SK-N-SH (cell line): ENCODE data around the gene MID2. TPM values are rescaled to one million over a fixed set of nuclear protein-coding genes. Genes with fewer than 3 reads are reported as not detected.

Experiments
- CTCF ChIA-PET: fragments of 300-600, 350-600 bp; formaldehyde crosslinking; extraction: SDS; loops from one replicate; lab custom pipeline; 2021; lab: Yijun Ruan, JAX
- POLR2A ChIA-PET: fragments of 350-600 bp; sonication (Branson Sonifier 250); formaldehyde crosslinking; extraction: SDS; loops from one replicate; lab custom pipeline; 2020; ENCODE audit warnings: antibody characterized with exemption, inconsistent platforms; lab: Yijun Ruan, JAX
- DNase-seq: peaks from one replicate; pipeline ENCODE4 v3.0.0; 2012
- H2AFZ ChIP-seq: fragments of 200-600 bp; sonication (generic); 2 replicates; pipeline ENCODE4 v1.8.1; 2016; ENCODE audit warnings: antibody characterized with exemption, mild to moderate bottlenecking, low read depth
- H3F3A ChIP-seq: fragments of 200-600 bp; sonication (generic); replicated peaks from 2 replicates; pipeline ENCODE3; 2016; ENCODE audit warnings: antibody characterized with exemption, mild to moderate bottlenecking; ENCODE audit not compliant: insufficient read depth
- H3K27ac ChIP-seq, 2 experiments: fragments of 200-500 bp in 1 of 2; fragments of 200-600 bp in 1 of 2; sonication (Bioruptor generic) in 1 of 2; sonication (generic), shearing (Covaris generic) in 1 of 2; 2 replicates each; pipeline versions ENCODE4 v1.5.1 to v1.6.1; 2014 to 2016; ENCODE audit warnings: low read depth in 2 of 2, inconsistent platforms in 1 of 2, low read length in 1 of 2, mild to moderate bottlenecking in 1 of 2, mixed read lengths in 1 of 2
- H3K27me3 ChIP-seq: fragments of 200-600 bp; sonication (generic), shearing (Covaris generic); 2 replicates; pipeline ENCODE4 v1.6.1; 2016; ENCODE audit warnings: mixed run types; ENCODE audit not compliant: insufficient read depth
- H3K36me3 ChIP-seq, 2 experiments: fragments of 200-500 bp in 1 of 2; fragments of 200-600 bp in 1 of 2; sonication (Bioruptor generic) in 1 of 2; sonication (generic) in 1 of 2; replicated peaks in 1 of 2; 2 replicates each; pipeline versions ENCODE3 to v1.5.1; 2014 to 2016; ENCODE audit warnings: low read length in 1 of 2, mild to moderate bottlenecking in 1 of 2; ENCODE audit not compliant: insufficient read depth in 2 of 2, control insufficient read depth in 1 of 2
- H3K4me1 ChIP-seq, 2 experiments: fragments of 200-500 bp in 1 of 2; fragments of 200-600 bp in 1 of 2; sonication (Bioruptor generic) in 1 of 2; sonication (generic), shearing (Covaris generic) in 1 of 2; 2 replicates each; pipeline versions ENCODE4 v1.5.1 to v1.6.1; 2014 to 2016; ENCODE audit warnings: low read depth in 1 of 2, low read length in 1 of 2, mixed run types in 1 of 2; ENCODE audit not compliant: insufficient read depth in 2 of 2, control insufficient read depth in 1 of 2
- H3K4me2 ChIP-seq: fragments of 200-600 bp; sonication (generic), shearing (Covaris generic); 2 replicates; pipeline ENCODE4 v1.6.1; 2017; ENCODE audit warnings: mixed run types
- H3K4me3 ChIP-seq, 2 experiments: fragments of 200-500 bp in 1 of 2; fragments of 200-600 bp in 1 of 2; sonication (Bioruptor generic) in 1 of 2; sonication (generic), shearing (Covaris generic) in 1 of 2; 2 replicates each; pipeline versions ENCODE4 v1.5.1 to v1.8.1; 2014 to 2016; ENCODE audit warnings: low read depth in 2 of 2, inconsistent platforms in 1 of 2, low read length in 1 of 2, mild to moderate bottlenecking in 1 of 2, mixed read lengths in 1 of 2, moderate library complexity in 1 of 2
- H3K79me2 ChIP-seq: fragments of 200-600 bp; sonication (generic); 2 replicates; pipeline ENCODE4 v1.8.1; 2017; ENCODE audit warnings: mild to moderate bottlenecking; ENCODE audit not compliant: insufficient read depth
- H3K9ac ChIP-seq: fragments of 200-600 bp; sonication (generic); 2 replicates; pipeline ENCODE4 v1.6.1; 2017; ENCODE audit warnings: mixed run types
- H3K9me2 ChIP-seq: fragments of 200-600 bp; sonication (generic); 2 replicates; pipeline ENCODE4 v1.6.1; 2017; ENCODE audit warnings: mixed run types
- H3K9me3 ChIP-seq: fragments of 200-600 bp; sonication (generic); 2 replicates; pipeline ENCODE4 v1.6.1; 2017; ENCODE audit warnings: mixed run types, mild to moderate bottlenecking, moderate library complexity
- H4K20me1 ChIP-seq: fragments of 200-600 bp; sonication (generic); 2 replicates; pipeline ENCODE4 v1.6.1; 2017; ENCODE audit warnings: mild to moderate bottlenecking, mixed run types; ENCODE audit not compliant: insufficient read depth
- CHD2 ChIP-seq: fragments of 150-350 bp; IDR thresholded peaks from 2 replicates; pipeline ENCODE4 v1.6.1; 2018; ENCODE audit warnings: low read length; ENCODE audit not compliant: partially characterized antibody
- CTCF ChIP-seq: fragments of 200-600 bp; sonication (generic); IDR thresholded peaks from 2 replicates; pipeline ENCODE4 v1.6.1; 2017; ENCODE audit warnings: antibody characterized with exemption, mild to moderate bottlenecking, moderate library complexity
- ELF1 ChIP-seq: IDR thresholded peaks from 2 replicates; pipeline ENCODE4 v1.4.0; 2012
- EP300 ChIP-seq, 2 experiments: IDR thresholded peaks; 2 replicates each; pipeline versions ENCODE4 v1.4.0 to v1.6.1; 2012; ENCODE audit warnings: borderline replicate concordance in 1 of 2, low read depth in 1 of 2, low read length in 1 of 2
- FOXJ3 ChIP-seq: sonication (generic); formaldehyde crosslinking; IDR thresholded peaks from 2 replicates; pipeline ENCODE4 v1.5.1; 2020; ENCODE audit warnings: mild to moderate bottlenecking, missing genetic modification reagents
- GATA2 ChIP-seq: sonication (generic); formaldehyde crosslinking; IDR thresholded peaks from 2 replicates; pipeline ENCODE4 v1.5.0; 2020; ENCODE audit warnings: mild to moderate bottlenecking, missing genetic modification reagents
- JUND ChIP-seq: IDR thresholded peaks from 2 replicates; pipeline ENCODE4 v1.4.0; 2012
- MEF2A ChIP-seq: IDR thresholded peaks from 2 replicates; pipeline ENCODE4 v1.4.0; 2012; ENCODE audit warnings: low read depth, borderline replicate concordance
- MXI1 ChIP-seq: IDR thresholded peaks from 2 replicates; pipeline ENCODE4 v1.6.1; 2012; ENCODE audit warnings: mild to moderate bottlenecking, low read depth, low read length, improper control_type of control experiment
- NRF1 ChIP-seq: IDR thresholded peaks from 2 replicates; pipeline ENCODE4 v1.6.1; 2012; ENCODE audit warnings: low read depth, mild to moderate bottlenecking, low read length
- PBX3 ChIP-seq: IDR thresholded peaks from 2 replicates; pipeline ENCODE4; 2012
- RAD21 ChIP-seq: IDR thresholded peaks from 2 replicates; pipeline ENCODE4 v1.6.1; 2012; ENCODE audit warnings: mild to moderate bottlenecking, low read length
- RCOR1 ChIP-seq: fragments of 150-350 bp; IDR thresholded peaks from 2 replicates; pipeline ENCODE4 v1.6.1; 2017; ENCODE audit warnings: antibody characterized with exemption, low read length
- RXRA ChIP-seq: IDR thresholded peaks from 2 replicates; pipeline ENCODE4 v1.4.0; 2012; ENCODE audit warnings: low read depth, mild to moderate bottlenecking, borderline replicate concordance
- SIN3A ChIP-seq: IDR thresholded peaks from 2 replicates; pipeline ENCODE4 v1.6.1; 2012; ENCODE audit warnings: low read depth, mild to moderate bottlenecking, low read length, moderate library complexity, borderline replicate concordance
- SMC3 ChIP-seq: IDR thresholded peaks from 2 replicates; pipeline ENCODE4 v1.6.1; 2012; ENCODE audit warnings: low read depth, low read length, improper control_type of control experiment
- TCF12 ChIP-seq: IDR thresholded peaks from 2 replicates; pipeline ENCODE4 v1.4.0; 2012
- TEAD4 ChIP-seq: IDR thresholded peaks from 2 replicates; pipeline ENCODE4 v1.4.0; 2012; ENCODE audit warnings: mild to moderate bottlenecking, borderline replicate concordance; ENCODE audit not compliant: insufficient read depth
- USF1 ChIP-seq: IDR thresholded peaks from 2 replicates; pipeline ENCODE4 v1.4.0; 2012; ENCODE audit warnings: low read depth, borderline replicate concordance
- USF2 ChIP-seq: fragments of 150-350 bp; IDR thresholded peaks from 2 replicates; pipeline ENCODE4 v1.6.1; 2017; ENCODE audit warnings: antibody characterized with exemption, low read length, low read depth, borderline replicate concordance
- ZBTB33 ChIP-seq: IDR thresholded peaks from 2 replicates; pipeline ENCODE4 v1.4.0; 2012; ENCODE audit warnings: low read depth, borderline replicate concordance
- WGBS: methylation state at CpG from one replicate; pipeline ENCODE4 v1.1.6; 2017; ENCODE audit warnings: low lambda C conversion rate; 5-methylcytosine and 5-hydroxymethylcytosine counted together
- polyA plus RNA-seq, 3 experiments: library from polyadenylated mRNA; depleted of rRNA; stranded (reverse); fragments of >200 nt; gene quantifications; 2 replicates each; pipeline ENCODE4 v1.2.3, GENCODE V29; 2012

Gene MID2
- polyA plus RNA-seq, 1 of the 3 experiments (the other 2 are of a cell fraction): 0.16 TPM

- TF ChIP-seq USF1 (no peak), MXI1 (no peak), PBX3 (no peak), FOXJ3 (CRISPR knock-in tag) (no peak), RAD21 (peak; percentile 71), ZBTB33 (no peak)
Observed at GRCh38 chrX:107894038-107894437, 68.4 kb downstream of the MID2 start (continued).

GRCh38 chrX:107902721-107903120 lies 77.1 kb downstream of the MID2 start:
- ChIA-PET POLR2A (no interaction called here), CTCF (no interaction called here)
- no peaks in the 10 kb centered on the region for H3F3A ChIP-seq
- H2AFZ ChIP-seq: no peak overlapping the region
- 9% methylated on average over 6 of the region's 6 CpGs for WGBS
- H4K20me1 ChIP-seq: no peaks in the 10 kb centered on the region
- H3K4me1 ChIP-seq: no peaks in the 10 kb centered on the region
- no peak overlapping the region for H3K4me3 ChIP-seq
- H3K36me3 ChIP-seq: no peaks in the 10 kb centered on the region
- DNase-seq: no peak
- H3K27ac ChIP-seq: no peak overlapping the region
- no peak overlapping the region for H3K9ac ChIP-seq
- no peaks in the 10 kb centered on the region for H3K9me3 ChIP-seq
- no peaks in the 10 kb centered on the region for H3K9me2 ChIP-seq
- no peaks in the 10 kb centered on the region; the same call in 1 of the 2 replicates for H3K27me3 ChIP-seq
- H3K79me2 ChIP-seq: no peaks in the 10 kb centered on the region
- H3K4me2 ChIP-seq: no peak overlapping the region
- TF ChIP-seq ZBTB33 (no peak), ELF1 (no peak), USF2 (no peak), MEF2A (no peak), NRF1 (no peak), TEAD4 (no peak), EP300 (IDR thresholded peaks at IDR 0.05; ENCODE audit: borderline replicate concordance in 1 of 2, low read depth in 1 of 2, low read length in 1 of 2) (no peak), TCF12 (no peak), CTCF (no peak), PBX3 (no peak), CHD2 (no peak), JUND (no peak), GATA2 (CRISPR knock-in tag) (no peak), RAD21 (no peak), RXRA (no peak), SIN3A (no peak), RCOR1 (no peak), SMC3 (no peak)
